Activated CD8-positive, alpha-beta memory T cell treated with anti-CD3 and anti-CD28 coated beads, Interleukin-2, amount 50 U/mL, for 1 hour (primary cell): ENCODE data around the gene FOS.

Experiments
- DNase-seq: peaks from one replicate; pipeline ENCODE4 v3.0.0-alpha.2; 2020; ENCODE audit errors: extremely low read depth

Gene FOS

GRCh38 chr14:75318353-75318752, 39.7 kb downstream of the FOS start:
- DNase-seq, result no peak

- no peak for DNase-seq
Observed at GRCh38 chr14:75319021-75319420, 40.4 kb downstream of the FOS start.

- no peak for DNase-seq
Observed at GRCh38 chr14:75320196-75320595, 41.6 kb downstream of the FOS start.

GRCh38 chr14:75322746-75323145, 44.1 kb downstream of the FOS start:
- no peak for DNase-seq

- no peak for DNase-seq
Observed at GRCh38 chr14:75323571-75323970, 44.9 kb downstream of the FOS start.

GRCh38 chr14:75328558-75329155, 50.0 kb downstream of the FOS start:
- DNase-seq, result no peak

GRCh38 chr14:75329369-75329768, 50.7 kb downstream of the FOS start:
- DNase-seq, result no peak

GRCh38 chr14:75331471-75331870, 52.8 kb downstream of the FOS start:
- DNase-seq, result no peak
